ENCODE measurements around the gene WNT1.

WNT1 gene

GRCh38 chr12:48997719-48998496 lies 19.8 kb downstream of the WNT1 start:
- H3K4me3 ChIP-seq (ENCODE audit: low read depth, low read length): peak overlapping the region; percentile 18
- in situ Hi-C loops (cut with HindIII; ENCODE audit: low sequenced_read_pairs): no loop called here
- DNase-seq (ENCODE audit: low read depth, low spot score): no peak
- TF ChIP-seq, protein P1, sequence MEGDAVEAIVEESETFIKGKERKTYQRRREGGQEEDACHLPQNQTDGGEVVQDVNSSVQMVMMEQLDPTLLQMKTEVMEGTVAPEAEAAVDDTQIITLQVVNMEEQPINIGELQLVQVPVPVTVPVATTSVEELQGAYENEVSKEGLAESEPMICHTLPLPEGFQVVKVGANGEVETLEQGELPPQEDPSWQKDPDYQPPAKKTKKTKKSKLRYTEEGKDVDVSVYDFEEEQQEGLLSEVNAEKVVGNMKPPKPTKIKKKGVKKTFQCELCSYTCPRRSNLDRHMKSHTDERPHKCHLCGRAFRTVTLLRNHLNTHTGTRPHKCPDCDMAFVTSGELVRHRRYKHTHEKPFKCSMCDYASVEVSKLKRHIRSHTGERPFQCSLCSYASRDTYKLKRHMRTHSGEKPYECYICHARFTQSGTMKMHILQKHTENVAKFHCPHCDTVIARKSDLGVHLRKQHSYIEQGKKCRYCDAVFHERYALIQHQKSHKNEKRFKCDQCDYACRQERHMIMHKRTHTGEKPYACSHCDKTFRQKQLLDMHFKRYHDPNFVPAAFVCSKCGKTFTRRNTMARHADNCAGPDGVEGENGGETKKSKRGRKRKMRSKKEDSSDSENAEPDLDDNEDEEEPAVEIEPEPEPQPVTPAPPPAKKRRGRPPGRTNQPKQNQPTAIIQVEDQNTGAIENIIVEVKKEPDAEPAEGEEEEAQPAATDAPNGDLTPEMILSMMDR (IDR thresholded peaks at IDR 0.05; ENCODE audit: low read depth, low read length): no peak

DNA sequence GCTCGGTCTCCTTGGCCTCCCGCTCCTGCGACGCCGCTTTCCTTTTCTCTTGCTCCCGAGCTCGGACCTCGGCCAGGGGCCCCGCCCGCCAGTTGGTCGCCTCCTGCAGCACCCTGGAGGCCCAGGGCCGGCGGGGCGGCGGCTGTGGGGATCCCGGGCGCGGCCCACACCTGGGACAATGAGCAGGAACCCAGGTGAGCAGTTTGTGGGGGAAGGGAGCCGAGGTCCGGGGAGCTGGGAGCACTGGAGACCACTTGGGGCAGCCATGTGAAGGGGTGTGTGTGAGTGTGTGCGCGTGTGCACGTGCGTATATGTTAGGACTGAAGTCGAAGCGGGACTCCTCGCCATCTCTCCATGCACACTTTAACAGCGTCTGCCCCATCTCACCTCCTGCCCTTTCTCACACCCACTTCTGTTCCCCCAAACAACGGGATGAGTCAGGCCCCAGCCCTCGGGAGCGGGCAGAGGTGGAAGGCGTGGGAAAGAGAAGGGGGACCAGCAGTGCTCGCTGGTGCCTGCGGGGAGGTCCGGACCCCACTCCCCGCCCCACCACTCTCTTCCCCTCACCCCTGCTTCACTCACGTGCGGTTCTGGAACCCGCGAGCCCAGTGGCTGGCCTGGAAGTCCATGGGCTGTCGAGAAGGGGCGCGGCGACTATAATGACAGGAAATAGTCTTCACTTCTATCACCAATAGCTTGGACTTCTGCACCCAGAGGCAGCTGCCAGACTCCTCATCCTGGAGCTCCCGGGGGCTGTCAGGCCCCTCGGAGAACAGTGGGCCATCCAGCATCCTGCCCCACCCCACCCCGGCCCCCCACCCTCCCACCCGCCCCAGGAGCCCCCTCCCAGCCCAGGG lies 20.6 kb downstream of the WNT1 start:
- no peak for DNase-seq (ENCODE audit: low read depth, low spot score)

GRCh38 chr12:48999371-49000131 lies 21.4 kb downstream of the WNT1 start, which contains the start of gene DDN:
DDN (minus strand) TSS chr12:48999375; CDS start chr12:48999287, 88 bp downstream.
- DNase-seq (ENCODE audit: low read depth, low spot score): peak; percentile 47
- in situ Hi-C loops (cut with HindIII; ENCODE audit: low sequenced_read_pairs): no loop called here
- H3K4me3 ChIP-seq (ENCODE audit: low read depth, low read length): peak within 1 kb of the TSS; percentile 29
- TF ChIP-seq, protein P1 (IDR thresholded peaks at IDR 0.05; ENCODE audit: low read depth, low read length): no peak

More for the DNA sequence above, 20.6 kb downstream of the WNT1 start:
- H3K4me3 ChIP-seq (ENCODE audit: low read depth, low read length): peak overlapping the region; percentile 18
- TF ChIP-seq, protein P1 (IDR thresholded peaks at IDR 0.05; ENCODE audit: low read depth, low read length): no peak
- in situ Hi-C loops (cut with HindIII; ENCODE audit: low sequenced_read_pairs): no loop called here

DNA sequence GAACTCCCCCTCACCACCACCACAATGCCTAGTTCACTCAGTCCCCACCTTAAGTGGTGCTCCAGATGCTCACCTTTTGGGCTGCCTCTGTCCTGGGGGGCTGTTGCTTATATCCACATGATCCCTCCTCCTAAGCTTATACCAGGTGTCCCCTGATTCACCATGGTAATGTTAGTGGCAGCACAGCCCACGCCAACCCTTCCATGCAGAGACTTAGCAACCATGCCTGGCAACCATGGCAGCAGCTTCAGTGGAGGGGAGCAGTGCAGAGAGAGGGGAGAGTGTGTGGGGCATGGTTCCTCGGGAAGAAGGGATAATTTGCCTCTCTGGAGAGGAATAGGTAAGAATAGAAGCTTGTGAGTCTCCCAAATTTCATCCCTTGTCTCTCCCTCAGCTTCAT lies 22.2 kb downstream of the WNT1 start:
- H3K4me3 ChIP-seq (ENCODE audit: low read depth, low read length): no peak overlapping the region
- DNase-seq (ENCODE audit: low read depth, low spot score): no peak
- in situ Hi-C loops (cut with HindIII; ENCODE audit: low sequenced_read_pairs): no loop called here
- TF ChIP-seq, protein P1 (IDR thresholded peaks at IDR 0.05; ENCODE audit: low read depth, low read length): no peak

DNA sequence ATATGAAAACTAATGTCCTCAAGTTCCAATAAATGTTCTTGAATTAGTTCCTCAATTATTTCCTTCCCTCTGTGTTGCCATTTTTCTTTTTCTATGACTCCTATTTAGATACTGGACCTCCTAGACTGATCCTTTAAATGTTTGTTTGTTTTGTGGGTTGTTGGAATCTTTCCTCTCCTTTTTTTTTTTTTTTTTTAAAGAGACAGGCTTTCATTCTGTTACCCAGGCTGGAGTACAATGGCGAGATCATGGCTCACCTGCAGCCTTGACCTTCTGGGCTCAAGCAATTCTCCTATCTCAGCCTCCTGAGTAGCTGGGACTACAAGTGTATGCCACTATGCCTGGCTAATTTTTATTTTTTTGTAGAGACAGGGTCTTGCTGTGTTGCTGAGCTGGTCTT lies 30.8 kb downstream of the WNT1 start:
- no peak overlapping the region for H3K4me3 ChIP-seq (ENCODE audit: low read depth, low read length)
- DNase-seq (ENCODE audit: low read depth, low spot score): no peak
- in situ Hi-C loops (cut with HindIII; ENCODE audit: low sequenced_read_pairs): no loop called here
- TF ChIP-seq, protein P1 (IDR thresholded peaks at IDR 0.05; ENCODE audit: low read depth, low read length): no peak

DNA sequence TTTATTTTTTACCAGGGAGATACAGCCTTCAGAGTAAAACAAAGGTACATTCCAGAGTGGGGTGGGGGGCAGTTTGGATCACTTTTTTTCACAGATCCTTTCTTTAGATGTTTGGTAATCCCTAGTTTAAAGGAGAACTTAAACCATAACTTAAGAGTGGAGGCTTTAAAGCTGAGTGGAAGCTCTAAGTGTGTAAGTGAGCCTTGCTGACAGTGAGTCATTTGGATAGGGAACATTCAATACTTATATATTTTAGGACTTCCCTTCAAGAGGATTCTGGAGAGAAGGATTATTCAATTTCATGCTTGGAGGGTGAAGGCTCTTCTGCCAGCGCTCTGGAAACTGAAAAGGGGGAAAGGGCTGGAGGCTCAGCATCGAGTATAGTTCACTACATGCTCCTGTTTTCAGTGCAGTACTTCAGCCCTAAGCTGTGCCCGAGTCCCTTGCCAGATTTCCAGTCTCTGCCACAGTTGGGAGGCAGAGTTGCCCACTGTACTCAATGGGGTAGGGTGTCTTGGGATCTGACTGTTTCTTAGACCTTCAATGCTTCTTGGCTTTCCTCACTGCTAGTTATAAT lies 32.1 kb downstream of the WNT1 start:
- no peak for DNase-seq (ENCODE audit: low read depth, low spot score)
- in situ Hi-C loops (cut with HindIII; ENCODE audit: low sequenced_read_pairs): no loop called here
- TF ChIP-seq, protein P1 (IDR thresholded peaks at IDR 0.05; ENCODE audit: low read depth, low read length): no peak
- no peak overlapping the region for H3K4me3 ChIP-seq (ENCODE audit: low read depth, low read length)
